Anterior cingulate cortex (tissue), 58 donors: Measurements from ENCODE around the gene MYO18A.
A peak's percentile ranks its signal among the peaks of the same experiment; 100 is the strongest.

Source experiments
- DNase-seq, 58 donors: peaks; one replicate each; lab custom pipeline; 2025; lab: John Stamatoyannopoulos, UW

MYO18A gene

DNA sequence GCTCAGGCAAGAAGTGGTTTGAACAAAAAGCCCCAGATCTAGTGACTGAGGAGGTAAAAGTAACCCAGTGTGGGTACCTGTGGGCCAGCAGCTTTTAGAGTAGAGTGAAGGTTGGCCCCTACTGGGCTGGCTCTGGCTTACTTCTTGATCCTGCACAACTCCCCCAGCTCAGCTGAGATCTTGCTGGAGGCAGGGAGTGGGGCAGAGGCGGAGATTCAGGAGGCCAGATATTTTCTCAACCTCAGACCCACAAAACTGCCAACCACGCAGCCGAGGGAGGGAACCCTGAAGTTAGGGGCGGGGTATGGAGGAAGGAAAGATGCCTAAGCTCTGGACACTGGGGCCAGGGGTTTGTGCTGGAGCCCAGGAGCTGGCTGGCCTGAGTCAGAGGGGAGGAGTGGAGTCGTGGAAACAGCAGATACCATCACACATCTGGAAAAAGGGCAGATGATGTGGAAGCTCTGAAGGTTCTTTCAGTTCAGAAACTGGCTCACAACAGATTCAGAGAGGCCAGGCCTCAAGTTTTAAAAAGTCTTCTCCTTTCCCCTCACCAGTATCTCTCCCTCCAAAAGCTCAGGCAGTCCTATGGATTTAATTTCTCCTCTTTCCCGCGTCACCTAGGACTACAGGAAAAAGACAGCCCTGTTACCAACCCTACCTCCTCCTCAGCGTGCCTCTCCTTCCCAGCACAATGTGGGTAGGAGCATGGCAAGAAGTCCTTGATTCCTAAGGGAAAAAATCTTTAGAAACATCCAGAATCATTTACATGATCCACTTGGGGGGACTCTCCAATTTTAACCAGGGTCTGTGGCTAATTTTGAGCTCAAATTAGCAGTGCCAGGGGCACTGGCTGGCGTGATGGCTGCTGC lies 48.1 kb downstream of the MYO18A start:
- no peak for DNase-seq

- DNase-seq, result no peak
Observed at GRCh38 chr17:29129731-29130130, 50.5 kb downstream of the MYO18A start.

DNA sequence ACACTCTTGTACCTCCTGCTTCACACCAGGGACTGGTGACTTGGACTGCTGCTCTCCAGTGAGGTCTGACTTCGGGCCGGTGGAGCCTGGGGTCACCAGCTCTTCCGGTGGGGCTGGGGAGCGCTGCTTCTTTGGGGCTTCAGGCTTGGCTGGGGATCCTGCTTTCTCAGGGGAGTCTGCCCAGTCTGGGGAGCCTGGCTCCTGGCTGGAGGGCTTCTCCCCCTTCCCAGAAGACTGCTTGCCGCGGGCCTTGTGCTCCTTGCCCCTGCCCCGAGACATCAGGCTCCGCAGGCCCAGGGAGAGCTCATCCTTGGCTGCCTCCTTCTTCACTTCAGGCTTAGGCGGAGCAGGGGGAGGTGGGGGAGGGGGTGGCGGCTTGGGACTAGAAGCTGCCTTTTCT lies 52.4 kb downstream of the MYO18A start:
- no peak for DNase-seq

- no peak for DNase-seq
Observed at GRCh38 chr17:29126268-29126930, 53.8 kb downstream of the MYO18A start.

- no peak for DNase-seq
Observed at GRCh38 chr17:29125651-29126050, 54.5 kb downstream of the MYO18A start.

DNA sequence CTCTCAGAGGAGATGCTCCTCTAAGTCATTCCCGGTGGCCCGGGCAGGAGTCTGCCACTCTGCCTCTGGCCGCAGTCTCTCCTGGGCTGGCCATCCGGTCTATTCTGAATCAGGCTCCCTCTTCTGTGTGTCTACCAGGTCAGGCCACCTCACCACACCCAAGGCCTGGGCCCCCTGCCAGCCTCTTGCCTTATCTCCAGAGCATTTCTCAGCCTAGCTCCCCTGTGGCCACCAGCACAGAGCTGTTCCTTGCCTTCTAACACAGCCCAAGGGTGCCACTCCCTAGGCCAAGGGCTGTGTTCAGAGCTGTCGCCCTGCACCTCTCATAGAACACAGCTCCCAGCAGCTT lies 55.3 kb downstream of the MYO18A start:
- DNase-seq, result no peak

GRCh38 chr17:29124135-29124924 lies 55.9 kb downstream of the MYO18A start:
- peak in 28 of 58 donors; percentile 3 to 48 (median 24) for DNase-seq

DNA sequence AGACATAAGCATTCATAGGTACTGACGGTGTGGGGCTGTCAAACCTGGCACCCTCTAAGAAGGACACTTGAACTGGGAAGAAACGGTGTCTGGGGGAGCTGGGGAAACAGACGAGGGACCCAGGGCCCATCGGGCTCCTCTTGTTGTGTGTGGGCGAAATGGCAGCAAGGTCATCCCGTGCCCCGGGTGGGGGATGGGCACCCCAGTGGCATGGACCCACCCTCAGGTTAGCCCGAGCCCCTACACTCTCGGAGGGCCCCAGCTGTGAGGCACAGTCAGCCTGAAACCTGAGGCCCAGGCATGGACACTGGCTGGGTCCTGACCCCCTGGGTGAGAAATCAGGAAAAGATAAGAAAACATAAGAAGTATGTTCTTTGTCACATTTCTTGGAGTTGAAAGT lies 57.1 kb downstream of the MYO18A start:
- no peak for DNase-seq

DNA sequence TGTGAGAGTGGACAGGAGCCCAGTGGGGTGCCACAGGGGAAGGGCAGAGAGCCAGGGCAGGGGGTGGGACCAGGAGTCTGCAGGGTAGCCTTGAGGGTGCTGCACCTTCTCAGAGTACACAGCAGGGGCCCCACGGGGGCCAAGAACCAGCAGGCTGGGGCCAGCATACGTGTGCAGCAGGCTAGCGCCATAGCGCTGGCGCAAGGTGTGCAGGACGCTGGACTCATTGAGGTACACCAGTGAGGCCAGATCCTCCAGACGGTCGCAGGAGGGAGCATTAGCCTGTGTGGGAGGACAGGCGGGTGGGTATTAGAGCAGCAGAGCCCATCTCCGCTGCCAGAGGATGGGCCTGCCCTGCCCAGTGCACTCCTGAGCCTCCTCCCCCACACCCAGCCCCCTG lies 58.8 kb downstream of the MYO18A start:
- DNase-seq, result no peak

DNA sequence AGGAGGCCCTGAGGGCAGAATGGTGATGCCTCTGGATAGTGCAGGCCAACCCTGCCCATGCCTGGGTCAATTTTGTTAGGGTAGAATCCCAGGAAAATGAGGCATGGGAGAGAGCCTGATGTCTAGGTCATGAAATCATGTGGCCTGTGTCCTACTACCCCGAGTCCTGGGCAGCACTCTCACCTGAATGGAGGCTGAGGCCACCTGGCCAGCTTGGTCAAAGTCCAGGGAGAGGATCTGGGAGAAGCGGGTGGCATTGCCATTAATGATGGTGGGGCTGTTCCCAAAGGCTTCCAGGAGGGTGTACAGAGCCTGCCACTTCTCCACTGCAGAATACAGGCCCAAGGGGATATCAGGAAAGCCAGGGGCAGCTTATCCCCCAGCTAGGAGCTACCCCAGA lies 59.8 kb downstream of the MYO18A start:
- DNase-seq, result no peak

DNA sequence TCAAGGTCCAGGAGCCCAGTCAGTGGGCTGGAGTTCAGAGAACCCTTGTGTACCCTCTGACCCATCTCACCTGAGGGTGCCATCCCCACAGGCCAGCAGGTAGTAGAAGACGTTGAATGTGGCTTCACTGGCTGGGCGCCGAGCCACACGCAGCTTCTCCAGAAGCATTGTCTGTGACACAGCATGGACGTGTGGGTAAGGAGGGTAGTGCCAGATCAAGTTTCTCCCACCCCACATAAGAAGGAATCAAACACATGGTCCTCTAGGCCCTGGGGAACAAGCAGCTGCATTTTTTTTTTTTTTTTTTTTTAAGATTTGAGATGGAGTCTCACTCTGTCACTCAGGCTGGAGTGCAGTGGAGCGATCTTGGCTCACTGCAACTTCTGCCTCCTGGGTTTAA lies 60.9 kb downstream of the MYO18A start:
- no peak for DNase-seq

DNA sequence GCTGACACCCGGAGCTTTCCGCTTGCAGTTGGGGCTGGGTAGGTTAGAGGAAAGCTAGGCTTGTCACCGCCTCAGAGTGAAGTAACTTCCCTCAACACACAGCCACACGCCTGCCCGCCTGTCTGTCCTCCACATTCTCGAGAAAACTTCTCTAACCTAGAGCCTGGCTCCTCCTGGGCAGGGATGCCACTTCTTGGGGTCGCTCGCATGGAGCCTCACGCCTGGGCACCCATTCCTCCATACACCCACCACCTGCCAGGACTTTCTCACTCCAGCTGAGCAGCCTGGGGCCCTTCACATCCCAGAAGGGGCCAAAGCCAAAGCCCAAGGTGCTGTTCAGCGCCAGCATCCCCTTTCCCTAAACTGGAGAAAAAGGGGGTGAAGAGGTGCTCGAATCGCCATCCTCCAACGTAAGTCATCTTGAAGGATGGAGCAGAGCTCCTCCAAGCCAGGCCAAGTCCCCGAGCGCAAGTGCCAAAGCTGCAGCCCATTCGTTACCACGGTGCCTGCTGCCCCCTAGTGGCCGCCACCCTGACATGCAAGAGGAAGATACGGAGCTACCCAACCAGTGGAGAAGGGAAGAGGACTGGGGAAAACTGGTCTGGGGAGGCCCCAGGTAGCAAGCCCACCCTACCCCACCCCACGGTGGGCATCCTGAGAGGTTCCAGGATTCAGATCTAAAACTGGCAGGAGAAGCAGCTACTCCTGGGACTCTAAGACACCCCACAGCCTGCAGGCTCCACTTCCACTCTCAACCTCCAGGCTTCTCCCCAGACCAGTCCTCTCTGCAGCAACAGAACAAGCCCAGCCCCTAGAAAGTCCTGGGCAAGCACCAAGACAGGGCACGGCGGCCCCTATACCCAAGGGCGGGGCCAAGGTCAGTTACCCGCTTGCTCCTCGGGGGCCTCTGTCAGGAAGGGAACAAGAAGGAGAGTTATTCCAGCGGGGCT lies 63.1 kb downstream of the MYO18A start:
- DNase-seq, result peak in 53 of 58 donors; percentile 14 to 88 (median 52)

DNA sequence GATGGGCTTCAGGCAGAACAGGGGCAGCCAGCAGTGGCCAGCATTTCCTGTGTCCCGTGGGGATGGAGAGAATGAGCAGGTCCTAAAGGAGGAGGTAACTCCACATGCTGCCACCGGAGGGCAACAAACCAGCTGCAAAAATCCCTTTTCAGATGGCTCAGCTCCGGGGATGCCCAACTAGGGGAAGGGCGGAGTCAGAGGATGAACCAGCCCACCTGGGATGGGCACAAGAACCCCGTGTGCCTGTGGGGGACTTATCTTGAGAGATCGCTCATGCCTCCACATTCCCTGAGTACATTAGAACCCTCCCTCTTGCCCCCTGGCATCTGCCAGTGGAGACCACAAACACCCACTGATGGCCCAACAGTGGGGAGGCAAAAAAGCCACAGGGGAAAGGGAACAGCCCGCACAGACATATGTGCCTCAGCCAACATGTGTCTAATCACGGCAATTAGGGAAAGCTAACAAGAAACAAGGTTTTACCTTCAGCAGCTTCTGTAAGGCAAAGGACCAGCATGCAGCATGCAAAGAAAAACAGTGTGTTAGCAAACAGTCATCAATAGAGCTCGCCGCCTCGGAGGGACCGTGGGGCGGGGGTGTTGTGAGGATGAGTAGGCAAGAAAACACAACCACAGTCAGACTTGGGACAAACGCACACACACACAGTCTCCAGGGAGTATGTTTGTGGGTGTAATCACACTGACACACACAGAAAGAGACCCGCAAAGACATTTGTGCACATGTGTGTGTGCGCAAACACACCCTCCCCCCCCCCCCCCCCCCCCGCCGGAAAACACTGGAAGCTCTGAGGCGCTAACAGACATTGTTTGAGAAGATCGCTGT lies 64.0 kb downstream of the MYO18A start:
- peak in 30 of 58 donors; percentile 8 to 71 (median 28) for DNase-seq

- no peak for DNase-seq
Observed at GRCh38 chr17:29115435-29115834, 64.8 kb downstream of the MYO18A start.

GRCh38 chr17:29114141-29114540 lies 66.1 kb downstream of the MYO18A start:
- DNase-seq, result no peak

DNA sequence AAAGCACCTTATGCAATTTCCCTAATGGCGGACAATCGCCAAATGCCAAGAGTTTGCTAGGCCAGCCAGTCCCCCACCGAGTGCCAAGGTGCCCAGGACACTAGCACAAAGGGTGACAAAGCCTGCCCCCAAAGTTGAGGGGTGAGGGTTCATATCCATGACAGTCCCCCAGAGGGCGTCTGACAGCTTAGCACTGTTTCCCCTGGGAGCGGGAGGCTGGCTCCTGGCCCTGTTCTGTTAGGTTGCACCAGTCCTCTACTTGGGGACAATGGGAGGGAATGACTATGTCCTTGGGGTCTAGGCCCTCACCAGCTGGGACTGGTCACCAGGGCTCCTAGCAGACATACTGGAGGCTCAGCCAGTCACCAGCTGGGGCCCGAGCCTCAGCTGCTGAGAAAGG lies 66.9 kb downstream of the MYO18A start:
- peak in 3 of 58 donors; percentile 17 to 29 (median 18) for DNase-seq

DNA sequence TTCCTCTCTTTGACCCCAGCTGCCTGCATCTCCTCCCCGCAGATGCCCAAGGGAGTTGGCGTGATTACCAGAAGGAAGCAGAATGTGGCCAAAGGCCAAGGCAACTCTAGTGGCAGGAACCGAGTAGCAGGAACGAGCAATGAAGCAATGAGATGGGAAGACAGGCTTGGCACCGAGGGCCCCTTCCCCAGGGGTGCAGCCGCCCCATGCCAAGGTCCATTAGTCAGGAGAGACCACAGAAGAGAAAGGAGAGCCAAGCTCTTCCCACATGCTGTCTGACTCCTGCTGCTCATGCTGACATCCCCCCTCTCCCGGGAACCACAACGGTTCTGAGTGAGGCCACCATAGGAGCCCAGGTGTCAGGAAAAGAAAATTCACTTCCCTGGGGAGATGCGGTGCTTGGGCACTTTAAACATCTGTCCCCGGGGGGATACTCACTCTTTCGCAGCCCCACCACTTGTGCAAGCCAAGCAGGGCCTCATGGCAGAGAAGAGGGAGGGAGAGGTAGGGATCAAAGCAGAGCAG lies 67.4 kb downstream of the MYO18A start:
- peak in 28 of 58 donors; percentile 6 to 59 (median 22) for DNase-seq

DNA sequence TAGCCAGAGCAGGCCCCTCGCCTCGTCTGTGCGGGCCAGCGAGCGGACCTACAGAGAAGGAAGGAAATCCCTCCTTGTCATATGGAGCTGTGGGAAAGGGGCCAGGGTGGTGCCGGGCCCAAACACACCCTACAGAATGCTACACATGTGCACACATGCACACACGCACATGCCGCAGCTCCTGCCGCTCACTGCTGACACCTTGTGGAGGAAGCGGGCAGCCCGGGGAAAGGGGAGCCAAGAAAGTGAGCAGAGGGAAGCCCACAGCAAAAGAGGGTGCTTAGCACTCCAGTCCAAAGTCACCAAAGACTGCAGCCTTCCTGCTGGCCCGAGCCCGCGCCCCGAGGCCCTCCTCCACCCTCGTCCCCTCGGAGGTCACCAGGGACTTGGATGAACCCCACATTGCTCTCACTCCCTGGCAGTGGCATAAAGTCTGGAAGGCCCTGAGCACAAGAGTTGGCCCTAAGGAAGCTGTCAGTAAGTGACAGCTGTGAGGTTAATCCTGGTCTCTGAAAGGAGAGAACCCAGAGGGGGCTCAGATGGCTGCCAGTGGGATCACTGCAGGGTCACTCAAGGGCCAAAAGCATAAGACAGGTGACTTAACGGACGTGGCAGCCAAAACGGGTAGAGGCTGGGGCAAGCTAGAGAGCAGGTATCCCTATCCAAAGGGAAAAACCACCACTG lies 68.2 kb downstream of the MYO18A start:
- DNase-seq, result peak in 52 of 58 donors; percentile 14 to 82 (median 41)
